Neural progenitor cell (in vitro differentiated cells): Measurements from ENCODE around the gene PSAPL1. TPM values are rescaled to one million over a fixed set of nuclear protein-coding genes. Genes with fewer than 3 reads are reported as not detected.

Experiments used
- DNase-seq: peaks from one replicate; pipeline ENCODE4 v3.0.0-alpha.2; 2016; ENCODE audit warnings: low spot score
- H2AFZ ChIP-seq: fragments of 200-600 bp; sonication (generic); replicated peaks from 2 replicates; pipeline ENCODE4 v1.6.1; 2016; ENCODE audit warnings: antibody characterized with exemption
- H3F3A ChIP-seq: fragments of 200-600 bp; sonication (generic); 2 replicates; pipeline ENCODE4 v1.6.1; 2016; ENCODE audit warnings: antibody characterized with exemption, low read depth
- H3K27ac ChIP-seq: fragments of 200-600 bp; sonication (generic); 2 replicates; pipeline ENCODE4 v1.5.1; 2016; ENCODE audit warnings: mild to moderate bottlenecking
- H3K27me3 ChIP-seq: fragments of 200-600 bp; sonication (generic); 2 replicates; pipeline ENCODE4 v1.6.1; 2016; ENCODE audit warnings: mild to moderate bottlenecking, moderate library complexity
- H3K36me3 ChIP-seq: fragments of 200-600 bp; sonication (generic); 2 replicates; pipeline ENCODE4 v1.5.1; 2016
- H3K4me1 ChIP-seq: fragments of 200-600 bp; sonication (generic); 2 replicates; pipeline ENCODE4 v1.6.1; 2016; ENCODE audit warnings: mixed run types
- H3K4me2 ChIP-seq: fragments of 200-600 bp; sonication (generic); 2 replicates; pipeline ENCODE4 v1.6.1; 2016
- H3K4me3 ChIP-seq: fragments of 200-600 bp; sonication (generic); 2 replicates; pipeline ENCODE4 v1.5.1; 2016
- H3K79me2 ChIP-seq: fragments of 200-600 bp; sonication (generic); 2 replicates; pipeline ENCODE4 v1.6.1; 2016; ENCODE audit warnings: low read depth
- H3K9ac ChIP-seq: fragments of 200-600 bp; sonication (generic); 2 replicates; pipeline ENCODE4 v1.6.1; 2016
- H3K9me3 ChIP-seq: fragments of 200-600 bp; sonication (generic); 2 replicates; pipeline ENCODE4 v1.5.1; 2016; ENCODE audit warnings: low read depth
- H4K20me1 ChIP-seq: fragments of 200-600 bp; sonication (generic); 2 replicates; pipeline ENCODE4 v1.6.1; 2016; ENCODE audit warnings: low read depth
- H3K27ac Mint-ChIP-seq: 3 replicates; pipeline ENCODE4 v1.8.0; 2021; ENCODE audit warnings: mixed read lengths
- H3K27me3 Mint-ChIP-seq: 2 replicates; pipeline ENCODE4 v1.8.0; 2022; ENCODE audit warnings: low read depth, mild to moderate bottlenecking, inconsistent platforms, moderate library complexity, mixed read lengths; ENCODE audit not compliant: insufficient read depth
- H3K36me3 Mint-ChIP-seq: 3 replicates; pipeline ENCODE4 v1.8.0; 2021; ENCODE audit warnings: mixed read lengths
- H3K4me1 Mint-ChIP-seq: 3 replicates; pipeline ENCODE4 v1.8.0; 2021; ENCODE audit warnings: mixed read lengths
- H3K4me3 Mint-ChIP-seq: 3 replicates; pipeline ENCODE4 v1.8.0; 2021; ENCODE audit warnings: mild to moderate bottlenecking, moderate library complexity, mixed read lengths
- H3K9me3 Mint-ChIP-seq: 3 replicates; pipeline ENCODE4 v1.8.0; 2020; ENCODE audit warnings: mixed read lengths
- CTCF ChIP-seq: fragments of 200-600 bp; sonication (generic); IDR thresholded peaks from 2 replicates; pipeline ENCODE4 v1.5.1; 2017; ENCODE audit warnings: antibody characterized with exemption, mild to moderate bottlenecking
- EZH2 ChIP-seq: fragments of 200-600 bp; sonication (generic); IDR thresholded peaks from 2 replicates; pipeline ENCODE4 v1.6.1; 2017; ENCODE audit warnings: antibody characterized with exemption, mild to moderate bottlenecking, moderate library complexity
- EZH2phosphoT487 ChIP-seq: fragments of 200-600 bp; sonication (generic); IDR thresholded peaks from 2 replicates; pipeline ENCODE4 v1.6.1; 2017; ENCODE audit warnings: antibody characterized with exemption
- total RNA-seq: library from RNA; depleted of rRNA; stranded (reverse); fragments of >200 nt; gene quantifications from 2 replicates; pipeline ENCODE4 v1.2.3, GENCODE V29; 2015; ENCODE audit warnings: low replicate concordance

The PSAPL1 gene
- total RNA-seq, 1 donor from 2014 or later = not detected

GRCh38 chr4:7442574-7443162 is 7.9 kb upstream of the PSAPL1 start:
- Histone ChIP-seq H3K4me2 (no peak overlapping the region), H3K27ac (no peak overlapping the region), H3F3A (no peaks in the 10 kb centered on the region), H4K20me1 (peaks cover 6% of the 10 kb centered on the region), H3K9ac (no peak overlapping the region), H3K27me3 (no peaks in the 10 kb centered on the region), H3K79me2 (no peaks in the 10 kb centered on the region), H3K4me3 (no peak overlapping the region), H3K4me1 (peaks cover 11% of the 10 kb centered on the region), H3K9me3 (no peaks in the 10 kb centered on the region), H3K36me3 (no peaks in the 10 kb centered on the region), H2AFZ (no peak overlapping the region)
- Mint-ChIP-seq H3K27me3 (peaks cover 10% of the 10 kb centered on the region), H3K4me1 (peaks cover 16% of the 10 kb centered on the region), H3K9me3 (peaks cover 14% of the 10 kb centered on the region), H3K36me3 (peaks cover 4% of the 10 kb centered on the region), H3K27ac (peak overlapping the region; percentile 67), H3K4me3 (no peak overlapping the region)
- no peak for DNase-seq
- TF ChIP-seq CTCF = no peak
- TF ChIP-seq EZH2phosphoT487 = no peak
- no peak for TF ChIP-seq EZH2

- Histone ChIP-seq H3K4me1 (peaks cover 8% of the 10 kb centered on the region), H3F3A (no peaks in the 10 kb centered on the region), H3K79me2 (no peaks in the 10 kb centered on the region), H3K4me3 (no peak overlapping the region), H3K4me2 (no peak overlapping the region), H3K27me3 (no peaks in the 10 kb centered on the region), H3K36me3 (no peaks in the 10 kb centered on the region), H3K9me3 (no peaks in the 10 kb centered on the region), H2AFZ (no peak overlapping the region), H3K9ac (no peak overlapping the region), H3K27ac (no peak overlapping the region), H4K20me1 (peaks cover 6% of the 10 kb centered on the region)
- Mint-ChIP-seq H3K36me3 (peaks cover 4% of the 10 kb centered on the region), H3K4me3 (no peak overlapping the region), H3K4me1 (peaks cover 14% of the 10 kb centered on the region), H3K27me3 (peaks cover 6% of the 10 kb centered on the region), H3K9me3 (peaks cover 16% of the 10 kb centered on the region), H3K27ac (no peak overlapping the region)
- DNase-seq = no peak
- no peak for TF ChIP-seq EZH2phosphoT487
- no peak for TF ChIP-seq CTCF
- TF ChIP-seq EZH2 = no peak
Observed at GRCh38 chr4:7441201-7441600, 6.5 kb upstream of the PSAPL1 start.

- H3K27ac Mint-ChIP-seq = no peak overlapping the region
- Histone ChIP-seq H2AFZ (no peak overlapping the region), H3K36me3 (no peaks in the 10 kb centered on the region), H3K27ac (no peak overlapping the region), H3K9me3 (no peaks in the 10 kb centered on the region), H3K4me1 (no peaks in the 10 kb centered on the region), H3K9ac (no peak overlapping the region), H3K4me2 (no peak overlapping the region), H3K27me3 (no peaks in the 10 kb centered on the region), H3K4me3 (no peak overlapping the region), H4K20me1 (no peaks in the 10 kb centered on the region), H3K79me2 (no peaks in the 10 kb centered on the region), H3F3A (no peaks in the 10 kb centered on the region)
- DNase-seq = no peak
- peaks cover 22% of the 10 kb centered on the region for H3K4me1 Mint-ChIP-seq
- H3K27me3 Mint-ChIP-seq = peaks cover 9% of the 10 kb centered on the region
- TF ChIP-seq EZH2 = no peak
- no peak for TF ChIP-seq EZH2phosphoT487
- TF ChIP-seq CTCF = no peak
- H3K9me3 Mint-ChIP-seq = peaks cover 16% of the 10 kb centered on the region
- no peak overlapping the region for H3K4me3 Mint-ChIP-seq
- peaks cover 4% of the 10 kb centered on the region for H3K36me3 Mint-ChIP-seq
Observed at GRCh38 chr4:7439699-7440098, 5.0 kb upstream of the PSAPL1 start.
